Mucosa of descending colon (tissue), 3 donors: Measurements from ENCODE around the gene CXCL3. TPM values are rescaled to one million over a fixed set of nuclear protein-coding genes. Genes with fewer than 3 reads are reported as not detected.
"Not testable (repeated sequence)": the region's sequence is repeated elsewhere in the genome, so short reads cannot be mapped to it uniquely, and the experiment has no call there.

ENCODE experiments used
- ATAC-seq: fragments of 200-7000 bp; cut with Tn5 transposase; one replicate; pipeline ENCODE4 v1.9.1; 2020; ENCODE audit warnings: mild to moderate bottlenecking, moderate library complexity
- DNase-seq, 3 donors: peaks; one replicate each; pipeline ENCODE4 v3.0.0-alpha.2; 2020
- H3K36me3 ChIP-seq: fragments of 200-600 bp; one replicate; pipeline ENCODE4 v1.8.0; 2021; ENCODE audit warnings: low read depth, mild to moderate bottlenecking
- H3K4me1 ChIP-seq: fragments of 200-600 bp; one replicate; pipeline ENCODE4 v1.8.0; 2021; ENCODE audit warnings: low read depth, mild to moderate bottlenecking
- H3K4me3 ChIP-seq: fragments of 200-600 bp; one replicate; pipeline ENCODE4 v1.8.0; 2021; ENCODE audit warnings: mild to moderate bottlenecking
- H3K9me3 ChIP-seq: fragments of 200-600 bp; one replicate; pipeline ENCODE4 v1.8.0; 2021; ENCODE audit warnings: mild to moderate bottlenecking
- intact Hi-C, 2 donors: fragments of 100-400 bp; cut with DNase I in 1 of 2; cut with micrococcal nuclease in 1 of 2; formaldehyde crosslinking; loops; one replicate each; pipeline versions ENCODE4 v1.11.0 to v1.11.1; 2022; cut with DNase I, micrococcal nuclease
- total RNA-seq, 3 donors: library from RNA; stranded (reverse); fragmentation: NEBNext Ultra II Directional in 2 of 3; extraction: Animal tissue kit (Norgen Biotek cat#: 25700) in 2 of 3; gene quantifications; one replicate each; pipeline versions ENCODE4 v1.2.1 to v1.2.4, GENCODE V29; 2021 to 2023
- TF ChIP-seq, protein P1 (sequence below): fragments of 200-600 bp; IDR thresholded peaks from one replicate; pipeline ENCODE4 v1.8.0; 2022; ENCODE audit warnings: antibody characterized with exemption, mild to moderate bottlenecking
- donor health status: DM: no; HTN: no; CAD: no; lungs with moderate emphysema.
- donor health status: DM: no; HTN: no; CAD: no.
- donor health status: DM: no; HTN: yes; CAD: no.

The CXCL3 gene
- total RNA-seq, 3 donors from 2014 or later: 2.7 to 30.8 (median 3.9) TPM

DNA sequence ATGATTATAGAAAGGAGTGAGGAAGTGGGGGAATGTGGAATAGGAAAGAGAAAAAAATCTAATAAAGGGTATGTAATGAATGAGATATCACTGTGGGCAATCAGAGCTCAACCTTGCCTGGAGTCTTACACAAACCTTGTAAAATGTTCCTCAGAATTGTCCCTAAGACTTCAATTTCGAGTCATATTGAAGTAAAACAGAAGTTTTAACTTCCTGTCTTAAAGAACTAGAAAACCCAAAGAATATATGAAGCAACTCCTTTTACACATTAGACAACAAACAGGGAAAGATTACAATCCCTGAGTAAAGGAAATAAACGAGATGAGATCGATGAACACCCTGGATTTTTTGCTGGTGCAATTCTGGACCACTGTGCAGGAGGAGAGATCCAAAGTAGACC is 42.5 kb upstream of the CXCL3 start:
- intact Hi-C loops: no loop called here
- H3K9me3 ChIP-seq: no peaks in the 10 kb centered on the region
- DNase-seq: no peak
- no peak overlapping the region for H3K4me3 ChIP-seq
- no peaks in the 10 kb centered on the region for H3K36me3 ChIP-seq
- TF ChIP-seq, protein P1, sequence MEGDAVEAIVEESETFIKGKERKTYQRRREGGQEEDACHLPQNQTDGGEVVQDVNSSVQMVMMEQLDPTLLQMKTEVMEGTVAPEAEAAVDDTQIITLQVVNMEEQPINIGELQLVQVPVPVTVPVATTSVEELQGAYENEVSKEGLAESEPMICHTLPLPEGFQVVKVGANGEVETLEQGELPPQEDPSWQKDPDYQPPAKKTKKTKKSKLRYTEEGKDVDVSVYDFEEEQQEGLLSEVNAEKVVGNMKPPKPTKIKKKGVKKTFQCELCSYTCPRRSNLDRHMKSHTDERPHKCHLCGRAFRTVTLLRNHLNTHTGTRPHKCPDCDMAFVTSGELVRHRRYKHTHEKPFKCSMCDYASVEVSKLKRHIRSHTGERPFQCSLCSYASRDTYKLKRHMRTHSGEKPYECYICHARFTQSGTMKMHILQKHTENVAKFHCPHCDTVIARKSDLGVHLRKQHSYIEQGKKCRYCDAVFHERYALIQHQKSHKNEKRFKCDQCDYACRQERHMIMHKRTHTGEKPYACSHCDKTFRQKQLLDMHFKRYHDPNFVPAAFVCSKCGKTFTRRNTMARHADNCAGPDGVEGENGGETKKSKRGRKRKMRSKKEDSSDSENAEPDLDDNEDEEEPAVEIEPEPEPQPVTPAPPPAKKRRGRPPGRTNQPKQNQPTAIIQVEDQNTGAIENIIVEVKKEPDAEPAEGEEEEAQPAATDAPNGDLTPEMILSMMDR: no peak
- ATAC-seq: no peak
- no peaks in the 10 kb centered on the region for H3K4me1 ChIP-seq

DNA sequence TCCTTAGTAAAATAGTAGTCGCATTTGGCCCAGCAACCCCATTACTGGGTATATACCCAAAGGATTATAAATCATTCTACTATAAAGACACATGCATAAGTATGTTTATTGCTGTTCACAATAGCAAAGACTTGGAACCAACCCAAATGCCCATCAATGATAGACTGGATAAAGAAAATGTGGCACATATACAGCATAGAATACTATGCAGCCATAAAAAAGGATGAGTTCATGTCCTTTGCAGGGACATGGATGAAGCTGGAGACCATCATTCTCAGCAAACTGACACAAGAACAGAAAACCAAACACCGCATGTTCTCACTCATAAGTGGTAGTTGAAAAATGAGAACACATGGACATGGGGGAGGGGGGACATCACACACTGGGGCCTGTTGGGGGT is 41.9 kb upstream of the CXCL3 start:
- DNase-seq, H3K4me1 ChIP-seq, H3K9me3 ChIP-seq, intact Hi-C loops, ATAC-seq, H3K4me3 ChIP-seq, H3K36me3 ChIP-seq: not testable (repeated sequence)

DNA sequence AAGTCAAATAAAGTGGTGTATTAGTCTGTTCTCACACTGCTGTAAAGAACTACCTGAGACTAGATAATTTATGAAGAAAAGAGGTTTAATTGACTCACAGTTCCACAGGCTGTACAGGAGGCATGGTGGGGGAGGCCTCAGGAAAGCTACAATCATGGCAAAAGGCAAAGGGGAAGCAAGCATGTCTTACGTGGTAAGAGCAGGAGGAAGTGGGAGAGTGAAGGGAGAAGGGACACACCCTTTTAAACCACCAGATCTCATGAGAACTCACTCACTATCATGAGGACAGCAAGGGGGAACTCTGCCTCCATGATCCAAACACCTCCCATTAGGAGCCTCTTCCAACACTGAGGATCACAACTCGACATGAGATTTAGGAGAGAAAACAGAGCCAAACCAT is 40.5 kb upstream of the CXCL3 start:
- peak; percentile 60 for ATAC-seq
- DNase-seq, intact Hi-C loops, H3K4me1 ChIP-seq, H3K9me3 ChIP-seq, H3K36me3 ChIP-seq, H3K4me3 ChIP-seq: not testable (repeated sequence)

DNA sequence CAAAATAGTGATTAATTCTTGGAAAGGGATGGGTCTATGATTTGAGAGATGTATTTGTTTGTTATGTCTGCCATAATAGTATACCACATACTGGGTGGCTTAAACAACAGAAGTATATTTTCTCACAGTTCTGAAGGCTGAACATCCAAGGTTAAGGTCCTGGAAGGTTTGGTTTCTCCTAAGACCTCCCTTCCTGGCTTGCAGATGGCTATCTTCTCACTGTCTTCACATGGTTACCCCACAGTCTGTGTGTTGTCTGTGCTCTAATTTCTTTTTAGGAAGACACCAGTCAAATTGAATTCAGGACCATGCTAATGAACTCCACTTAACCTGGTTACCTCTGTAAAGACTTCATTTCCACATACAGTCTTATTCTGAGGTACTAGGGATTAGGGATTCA is 34.9 kb upstream of the CXCL3 start:
- TF ChIP-seq, protein P1: no peak
- no peak for ATAC-seq
- intact Hi-C loops: no loop called here
- H3K9me3 ChIP-seq: no peaks in the 10 kb centered on the region
- no peaks in the 10 kb centered on the region for H3K36me3 ChIP-seq
- H3K4me3 ChIP-seq: no peak overlapping the region
- DNase-seq: no peak
- H3K4me1 ChIP-seq: no peaks in the 10 kb centered on the region

DNA sequence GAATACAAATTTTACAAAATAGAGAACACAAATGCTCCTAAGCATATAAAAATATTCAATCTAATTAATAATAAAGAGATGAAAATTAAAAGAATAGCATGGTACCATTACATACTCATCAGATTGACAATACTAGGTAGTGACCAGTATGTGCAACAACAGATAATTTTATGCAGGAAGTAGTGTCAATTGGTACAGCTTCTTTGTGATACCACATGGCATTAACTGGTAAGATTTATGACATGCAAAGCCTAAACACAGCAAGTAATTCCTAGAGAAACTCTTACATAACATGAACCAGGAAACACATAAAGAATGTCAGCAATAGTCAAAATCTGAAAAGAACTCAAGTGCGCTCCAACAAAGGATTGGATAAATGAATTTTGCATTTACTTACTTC is 34.2 kb upstream of the CXCL3 start:
- intact Hi-C loops: no loop called here
- Histone ChIP-seq H3K36me3 (no peaks in the 10 kb centered on the region), H3K4me1 (no peaks in the 10 kb centered on the region), H3K9me3 (no peaks in the 10 kb centered on the region), H3K4me3 (no peak overlapping the region)
- DNase-seq: no peak
- ATAC-seq: no peak
- TF ChIP-seq, protein P1: no peak

DNA sequence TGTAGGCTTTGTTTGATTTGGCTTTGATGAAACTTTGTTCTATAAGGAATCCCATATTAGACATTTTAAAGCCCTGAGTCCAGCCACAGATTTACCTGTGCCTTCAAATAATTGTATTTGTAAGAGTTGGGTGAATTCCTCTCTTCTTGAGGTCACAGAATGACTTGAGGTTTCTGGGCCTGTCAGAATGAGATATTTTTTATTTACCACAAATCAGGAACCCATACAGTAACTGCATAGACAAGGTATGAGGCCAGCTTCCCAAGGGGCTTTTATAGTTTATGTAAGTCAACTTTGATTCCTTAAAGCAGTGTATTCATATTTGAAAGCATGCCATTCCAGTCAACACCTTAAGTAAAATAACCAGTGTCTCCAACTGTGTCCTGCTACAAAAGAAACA is 29.1 kb upstream of the CXCL3 start:
- TF ChIP-seq, protein P1: no peak
- no peak for DNase-seq
- intact Hi-C loops: no loop called here
- no peak for ATAC-seq
- Histone ChIP-seq H3K9me3 (no peaks in the 10 kb centered on the region), H3K36me3 (no peaks in the 10 kb centered on the region), H3K4me1 (no peaks in the 10 kb centered on the region), H3K4me3 (no peak overlapping the region)

DNA sequence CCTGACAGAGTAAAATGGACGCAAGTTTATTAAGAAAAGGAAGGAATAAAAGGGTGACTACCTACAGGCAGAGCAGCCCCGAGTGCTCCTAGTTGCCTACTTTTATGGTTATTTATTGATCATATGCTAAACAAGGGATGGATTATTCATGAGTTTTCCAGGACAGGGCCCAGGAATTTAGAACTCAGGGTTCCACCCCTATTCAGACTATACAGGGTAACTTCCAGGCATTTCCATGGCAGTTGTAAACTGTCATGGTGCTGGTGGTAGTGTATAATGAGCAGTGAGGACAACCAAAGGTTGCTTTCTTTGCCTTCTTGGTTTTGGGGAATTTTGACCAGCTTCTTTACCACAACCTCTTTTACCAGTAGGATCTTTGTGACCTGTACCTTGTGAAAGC is 27.7 kb upstream of the CXCL3 start:
- Histone ChIP-seq H3K9me3 (no peaks in the 10 kb centered on the region), H3K4me1 (no peaks in the 10 kb centered on the region), H3K36me3 (no peaks in the 10 kb centered on the region), H3K4me3 (no peak overlapping the region)
- no peak for ATAC-seq
- TF ChIP-seq, protein P1: no peak
- intact Hi-C loops: no loop called here
- no peak for DNase-seq
